HCT116 (cell line): ENCODE results near the gene TAF3. TPM values are rescaled to one million over a fixed set of nuclear protein-coding genes. Genes with fewer than 3 reads are reported as not detected.

Source experiments
- ATAC-seq: fragments of 200-7000 bp; cut with Tn5 transposase; 2 replicates; pipeline ENCODE4 v1.9.1; 2020; ENCODE audit warnings: mild to moderate bottlenecking, moderate library complexity
- BruUV-seq: library from RNA; stranded (reverse); fragments of 400-500 nt; replicated peaks from 2 replicates; lab custom pipeline; 2021; lab: Mats Ljungman, UMichigan
- CTCF ChIA-PET: fragments of 300-600 bp; sonication (Branson Sonifier 250); formaldehyde crosslinking; loops from one replicate; lab custom pipeline; 2021; ENCODE audit warnings: antibody characterized with exemption; lab: Charles Lee
- POLR2A ChIA-PET: fragments of 300-600, 350-600 bp; sonication (Branson Sonifier 250); formaldehyde crosslinking; loops from one replicate; lab custom pipeline; 2021; ENCODE audit warnings: antibody characterized with exemption; lab: Charles Lee
- RAD21 ChIA-PET, 2 experiments: fragments of 300-600 bp; sonication (Branson Sonifier 250); formaldehyde crosslinking; loops; one replicate each; lab custom pipeline; 2023; ENCODE audit warnings: low total read pairs in 2 of 2; ENCODE audit not compliant: uncharacterized antibody in 2 of 2, unreplicated experiment in 2 of 2, low non-redundant PET in 1 of 2; lab: Charles Lee
- DNase-seq: peaks from one replicate; pipeline ENCODE4 v3.0.0-alpha.2; 2010; ENCODE audit warnings: low read depth, low spot score
- H2AFZ ChIP-seq: fragments of 200-600 bp; shearing (Covaris generic), sonication (generic); 2 replicates; pipeline ENCODE4 v1.6.1; 2017; ENCODE audit warnings: low read depth, mixed run types, mixed read lengths, antibody characterized with exemption, low read length; ENCODE audit not compliant: poor library complexity, severe bottlenecking
- H3K27ac ChIP-seq: 2 replicates; pipeline ENCODE4 v1.5.1; 2012; ENCODE audit warnings: low read depth, low read length
- H3K27me3 ChIP-seq: fragments of 200-600 bp; sonication (generic); 2 replicates; pipeline ENCODE4 v1.6.1; 2016; ENCODE audit warnings: mixed run types, low read length, mixed read lengths; ENCODE audit not compliant: insufficient read depth
- H3K36me3 ChIP-seq, 2 experiments: fragments of 200-500 bp in 1 of 2; fragments of 200-600 bp in 1 of 2; sonication (Bioruptor generic) in 1 of 2; sonication (generic) in 1 of 2; 2 replicates each; pipeline versions ENCODE4 v1.5.1 to v1.6.1; 2014 to 2016; ENCODE audit warnings: low read length in 2 of 2, inconsistent platforms in 1 of 2, mixed read lengths in 1 of 2, mixed run types in 1 of 2; ENCODE audit not compliant: insufficient read depth in 2 of 2, control insufficient read depth in 1 of 2
- H3K4me1 ChIP-seq, 2 experiments: fragments of 200-600 bp in 1 of 2; sonication (generic) in 1 of 2; 2 replicates each; pipeline versions ENCODE4 v1.5.1 to v1.6.1; 2012 to 2017; ENCODE audit warnings: low read length in 2 of 2, inconsistent platforms in 1 of 2, mild to moderate bottlenecking in 1 of 2, mixed read lengths in 1 of 2, mixed run types in 1 of 2, moderate library complexity in 1 of 2; ENCODE audit not compliant: insufficient read depth in 2 of 2, control insufficient read depth in 1 of 2
- H3K4me2 ChIP-seq: fragments of 200-600 bp; sonication (generic); 2 replicates; pipeline ENCODE4 v1.6.1; 2017; ENCODE audit warnings: mixed run types, low read length, mixed read lengths
- H3K4me3 ChIP-seq, 2 experiments: fragments of 200-600 bp in 1 of 2; sonication (generic) in 1 of 2; replicated peaks in 1 of 2; 2 replicates each; pipeline ENCODE4 v1.5.1; 2011 to 2016; ENCODE audit warnings: low read length in 2 of 2, control low read depth in 1 of 2, low read depth in 1 of 2, mild to moderate bottlenecking in 1 of 2, mixed read lengths in 1 of 2, mixed run types in 1 of 2
- H3K79me2 ChIP-seq: fragments of 200-600 bp; sonication (generic); 2 replicates; pipeline ENCODE4 v1.6.1; 2017; ENCODE audit warnings: mild to moderate bottlenecking, mixed run types, low read length, moderate library complexity, mixed read lengths; ENCODE audit not compliant: insufficient read depth
- H3K9ac ChIP-seq: fragments of 200-600 bp; sonication (generic); 2 replicates; pipeline ENCODE4 v1.6.1; 2016; ENCODE audit warnings: low read length, mixed read lengths
- H3K9me2 ChIP-seq: fragments of 200-600 bp; sonication (generic), shearing (Covaris generic); 2 replicates; pipeline ENCODE4 v1.6.1; 2017; ENCODE audit warnings: mixed run types, mild to moderate bottlenecking, moderate library complexity; ENCODE audit not compliant: insufficient read depth
- H3K9me3 ChIP-seq, 2 experiments: fragments of 200-500 bp in 1 of 2; fragments of 200-600 bp in 1 of 2; sonication (Bioruptor generic) in 1 of 2; sonication (generic) in 1 of 2; 2 replicates each; pipeline ENCODE4 v1.6.1; 2014 to 2017; ENCODE audit warnings: low read length in 2 of 2, mixed read lengths in 2 of 2, inconsistent platforms in 1 of 2, low read depth in 1 of 2, mild to moderate bottlenecking in 1 of 2, mixed run types in 1 of 2, moderate library complexity in 1 of 2; ENCODE audit not compliant: control insufficient read depth in 1 of 2, insufficient read depth in 1 of 2
- H4K20me1 ChIP-seq: fragments of 200-600 bp; sonication (generic), shearing (Covaris generic); 2 replicates; pipeline ENCODE4 v1.6.1; 2017; ENCODE audit warnings: mixed run types, mild to moderate bottlenecking, moderate library complexity; ENCODE audit not compliant: insufficient read depth
- EZH2 ChIP-seq: fragments of 200-600 bp; sonication (generic); IDR thresholded peaks from 2 replicates; pipeline ENCODE4 v1.6.1; 2017; ENCODE audit warnings: antibody characterized with exemption, mixed run types
- POLR2AphosphoS5 ChIP-seq: IDR thresholded peaks from 2 replicates; pipeline ENCODE4 v1.6.1; 2011; ENCODE audit warnings: mild to moderate bottlenecking, low read depth, low read length, moderate library complexity
- SIN3A ChIP-seq: IDR thresholded peaks from 2 replicates; pipeline ENCODE4 v1.6.1; 2012; ENCODE audit warnings: low read depth
- SP1 ChIP-seq: IDR thresholded peaks from 2 replicates; pipeline ENCODE4 v1.6.1; 2012; ENCODE audit warnings: low read depth
- SRF ChIP-seq: IDR thresholded peaks from 2 replicates; pipeline ENCODE4 v1.6.1; 2012; ENCODE audit warnings: low read depth
- TCF7L2 ChIP-seq: IDR thresholded peaks from 2 replicates; pipeline ENCODE4 v1.7.0; 2011; ENCODE audit warnings: borderline replicate concordance, inconsistent platforms; ENCODE audit not compliant: insufficient read depth, insufficient read length; ENCODE audit errors: extremely low read depth
- YY1 ChIP-seq: IDR thresholded peaks from 2 replicates; pipeline ENCODE4 v1.6.1; 2011; ENCODE audit warnings: low read length, low read depth, moderate library complexity, mild to moderate bottlenecking; ENCODE audit not compliant: insufficient replicate concordance; ENCODE audit errors: extremely low read depth
- ZNF274 ChIP-seq: fragments of 200-500 bp; sonication (Bioruptor generic); IDR thresholded peaks from 2 replicates; pipeline ENCODE4 v1.6.1; 2014; ENCODE audit warnings: mild to moderate bottlenecking, low read depth, low read length, inconsistent platforms
- intact Hi-C: fragments of 100-400 bp; cut with micrococcal nuclease; formaldehyde crosslinking; loops from 2 replicates; pipeline ENCODE4 v1.10.0; 2022
- total RNA-seq: library from RNA; stranded (reverse); gene quantifications from one replicate; pipeline ENCODE4 v1.2.1, GENCODE V29; 2021; ENCODE audit not compliant: unreplicated experiment
- TF ChIP-seq, protein P1 (sequence below): IDR thresholded peaks from 2 replicates; pipeline ENCODE4 v1.6.1; 2011; ENCODE audit warnings: mild to moderate bottlenecking, low read length, moderate library complexity; ENCODE audit not compliant: insufficient replicate concordance; ENCODE audit errors: extremely low read depth

TAF3 gene
- total RNA-seq, 1 experiment from 2014 or later: 8.0 TPM

DNA sequence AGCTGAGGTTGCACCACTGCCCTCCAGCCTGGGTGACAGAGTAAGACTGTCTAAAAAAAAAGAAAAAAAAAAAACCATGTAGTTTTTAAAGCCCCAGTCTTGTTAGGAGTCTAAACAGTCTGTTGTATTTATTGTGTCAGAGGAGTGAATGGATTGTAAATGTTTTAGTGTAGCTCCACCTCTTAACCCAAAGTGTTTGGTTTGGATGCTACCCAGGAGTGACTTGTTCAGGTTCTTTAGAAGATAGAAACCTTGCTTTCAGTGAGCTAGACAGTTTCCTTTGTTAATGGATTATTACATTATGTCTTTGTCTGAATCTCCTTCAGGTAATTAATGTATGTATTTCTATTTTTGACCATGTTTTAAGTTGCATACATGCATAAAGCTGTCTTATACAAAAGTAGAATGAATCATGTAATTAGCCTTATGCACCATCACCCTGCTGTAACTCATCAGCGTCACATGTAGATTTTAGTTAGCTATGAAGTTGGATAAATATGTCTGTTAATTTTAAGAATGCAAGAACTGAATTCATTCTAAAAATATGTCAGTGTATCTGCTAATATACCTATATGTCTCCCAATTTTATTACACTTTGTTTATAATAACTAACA, 97.7 kb downstream of the TAF3 start:
- Histone ChIP-seq H3K9ac (no peak overlapping the region), H3K27ac (no peak overlapping the region), H3K4me1 (no peaks in the 10 kb centered on the region), H4K20me1 (no peaks in the 10 kb centered on the region)
- RAD21 ChIA-PET: no interaction called here
- no peak for TF ChIP-seq POLR2AphosphoS5
- TF ChIP-seq TCF7L2: no peak
- no peak for TF ChIP-seq ZNF274
- TF ChIP-seq, all 23 proteins: peak for 0
- no peak for DNase-seq
- no peak for ATAC-seq
- intact Hi-C loops: no loop called here
- Histone ChIP-seq H3K9me3 (no peaks in the 10 kb centered on the region), H3K36me3 (no peaks in the 10 kb centered on the region), H3K79me2 (no peaks in the 10 kb centered on the region; the same call in 1 of the 2 replicates), H3K4me2 (no peak overlapping the region), H3K27me3 (no peaks in the 10 kb centered on the region), H3K4me3 (no peak overlapping the region), H2AFZ (no peak overlapping the region), H3K9me2 (no peaks in the 10 kb centered on the region)
- POLR2A ChIA-PET: no interaction called here
- no TSS peak for BruUV-seq
- CTCF ChIA-PET: no interaction called here

DNA sequence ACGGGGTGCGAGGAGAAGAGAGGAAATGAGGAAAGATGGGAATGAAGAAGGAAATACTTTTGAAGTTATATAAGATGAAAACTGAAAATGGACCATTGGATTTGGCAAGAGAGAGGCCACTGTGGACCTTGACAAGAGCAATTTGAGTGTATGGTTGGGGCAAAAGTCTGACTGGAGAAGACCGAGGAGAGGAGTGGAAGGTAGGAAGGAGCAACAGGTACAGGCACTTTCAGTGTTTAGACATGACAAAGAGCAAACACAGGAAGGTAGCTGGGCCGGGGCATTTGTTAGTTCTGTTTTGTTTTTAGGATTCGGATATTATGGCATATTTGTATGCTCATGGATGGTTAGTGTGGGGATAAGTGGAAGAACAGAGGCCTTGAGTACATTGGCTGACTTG, 99.4 kb downstream of the TAF3 start:
- RAD21 ChIA-PET: no interaction called here
- H3K36me3 ChIP-seq: no peaks in the 10 kb centered on the region
- H3K9ac ChIP-seq: no peak overlapping the region
- H3K4me3 ChIP-seq: no peak overlapping the region
- CTCF ChIA-PET: no interaction called here
- H3K27ac ChIP-seq: no peak overlapping the region
- intact Hi-C loops: no loop called here
- H3K27me3 ChIP-seq: no peaks in the 10 kb centered on the region
- DNase-seq (no peak), ATAC-seq (no peak)
- no peaks in the 10 kb centered on the region for H3K4me1 ChIP-seq
- no peaks in the 10 kb centered on the region for H3K9me3 ChIP-seq
- no peak overlapping the region for H2AFZ ChIP-seq
- H3K4me2 ChIP-seq: no peak overlapping the region
- no peak for TF ChIP-seq SIN3A
- TF ChIP-seq, protein P1, sequence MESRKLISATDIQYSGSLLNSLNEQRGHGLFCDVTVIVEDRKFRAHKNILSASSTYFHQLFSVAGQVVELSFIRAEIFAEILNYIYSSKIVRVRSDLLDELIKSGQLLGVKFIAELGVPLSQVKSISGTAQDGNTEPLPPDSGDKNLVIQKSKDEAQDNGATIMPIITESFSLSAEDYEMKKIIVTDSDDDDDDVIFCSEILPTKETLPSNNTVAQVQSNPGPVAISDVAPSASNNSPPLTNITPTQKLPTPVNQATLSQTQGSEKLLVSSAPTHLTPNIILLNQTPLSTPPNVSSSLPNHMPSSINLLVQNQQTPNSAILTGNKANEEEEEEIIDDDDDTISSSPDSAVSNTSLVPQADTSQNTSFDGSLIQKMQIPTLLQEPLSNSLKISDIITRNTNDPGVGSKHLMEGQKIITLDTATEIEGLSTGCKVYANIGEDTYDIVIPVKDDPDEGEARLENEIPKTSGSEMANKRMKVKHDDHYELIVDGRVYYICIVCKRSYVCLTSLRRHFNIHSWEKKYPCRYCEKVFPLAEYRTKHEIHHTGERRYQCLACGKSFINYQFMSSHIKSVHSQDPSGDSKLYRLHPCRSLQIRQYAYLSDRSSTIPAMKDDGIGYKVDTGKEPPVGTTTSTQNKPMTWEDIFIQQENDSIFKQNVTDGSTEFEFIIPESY: no peak
- TF ChIP-seq SRF: no peak
- no peak for TF ChIP-seq ZNF274
- TF ChIP-seq SP1: no peak
- TF ChIP-seq EZH2: no peak
- TF ChIP-seq YY1: no peak
- no TSS peak for BruUV-seq
- POLR2A ChIA-PET: no interaction called here
- no peaks in the 10 kb centered on the region; the same call in 1 of the 2 replicates for H3K79me2 ChIP-seq
- no peaks in the 10 kb centered on the region for H4K20me1 ChIP-seq
- H3K9me2 ChIP-seq: no peaks in the 10 kb centered on the region
